H9 (cell line): ENCODE measurements around the gene POFUT1. TPM values are rescaled to one million over a fixed set of nuclear protein-coding genes. Genes with fewer than 3 reads are reported as not detected.

ENCODE experiments used
- DNase-seq: peaks from one replicate; pipeline ENCODE4 v3.0.0-alpha.2; 2017
- H2AFZ ChIP-seq: one replicate; pipeline ENCODE4 v1.6.1; 2013; ENCODE audit warnings: mild to moderate bottlenecking, low read length, control low read depth, moderate library complexity
- H2AK5ac ChIP-seq: 2 replicates; pipeline ENCODE4 v1.6.1; 2013; ENCODE audit warnings: low read length, control low read depth, mixed read lengths; ENCODE audit not compliant: insufficient read length
- H2BK120ac ChIP-seq: one replicate; pipeline ENCODE4 v1.6.1; 2013; ENCODE audit warnings: low read depth, mild to moderate bottlenecking, low read length, control low read depth, inconsistent platforms; ENCODE audit not compliant: poor library complexity, severe bottlenecking
- H2BK12ac ChIP-seq: 2 replicates; pipeline ENCODE4 v1.6.1; 2013; ENCODE audit warnings: low read length, control low read depth, mixed read lengths, low read depth; ENCODE audit not compliant: insufficient read length
- H2BK15ac ChIP-seq: 2 replicates; pipeline ENCODE4 v1.6.1; 2013; ENCODE audit warnings: low read depth, low read length, control low read depth
- H2BK20ac ChIP-seq: one replicate; pipeline ENCODE4 v1.6.1; 2013; ENCODE audit warnings: low read depth, mild to moderate bottlenecking, low read length, control low read depth, inconsistent platforms; ENCODE audit not compliant: poor library complexity, severe bottlenecking
- H2BK5ac ChIP-seq: 2 replicates; pipeline ENCODE4 v1.6.1; 2013; ENCODE audit warnings: low read length, control low read depth, mixed read lengths; ENCODE audit not compliant: insufficient read length
- H3K14ac ChIP-seq: 2 replicates; pipeline ENCODE4 v1.6.1; 2013; ENCODE audit warnings: low read length, control low read depth; ENCODE audit not compliant: insufficient read depth
- H3K18ac ChIP-seq: 2 replicates; pipeline ENCODE4 v1.6.1; 2013; ENCODE audit warnings: low read depth, mild to moderate bottlenecking, mixed read lengths, low read length, control low read depth; ENCODE audit not compliant: insufficient read length
- H3K23ac ChIP-seq: 2 replicates; pipeline ENCODE4 v1.6.1; 2013; ENCODE audit warnings: low read length, control low read depth, mixed read lengths, low read depth; ENCODE audit not compliant: insufficient read length
- H3K23me2 ChIP-seq: 2 replicates; pipeline ENCODE4 v1.6.1; 2013; ENCODE audit warnings: low read depth, mild to moderate bottlenecking, mixed read lengths, low read length, control low read depth; ENCODE audit not compliant: insufficient read length, poor library complexity, severe bottlenecking
- H3K27ac ChIP-seq: 2 replicates; pipeline ENCODE4 v1.5.1; 2013; ENCODE audit warnings: low read length, control low read depth, mixed read lengths, low read depth; ENCODE audit not compliant: insufficient read length
- H3K27me3 ChIP-seq: 2 replicates; pipeline ENCODE4 v1.6.1; 2013; ENCODE audit warnings: low read length, control low read depth, inconsistent platforms; ENCODE audit not compliant: insufficient read depth
- H3K4ac ChIP-seq: 2 replicates; pipeline ENCODE4 v1.6.1; 2013; ENCODE audit warnings: low read depth, mild to moderate bottlenecking, control low read depth, inconsistent platforms, low read length, moderate library complexity
- H3K4me1 ChIP-seq: 2 replicates; pipeline ENCODE4 v1.6.1; 2013; ENCODE audit warnings: low read length, control low read depth, inconsistent platforms; ENCODE audit not compliant: insufficient read depth
- H3K4me2 ChIP-seq: 2 replicates; pipeline ENCODE4 v1.6.1; 2013; ENCODE audit warnings: low read length, control low read depth, mixed read lengths; ENCODE audit not compliant: insufficient read length, insufficient read depth
- H3K56ac ChIP-seq: 2 replicates; pipeline ENCODE4 v1.6.1; 2013; ENCODE audit warnings: low read depth, mild to moderate bottlenecking, mixed read lengths, low read length, control low read depth; ENCODE audit not compliant: insufficient read length
- H3K79me1 ChIP-seq: 2 replicates; pipeline ENCODE4 v1.6.1; 2013; ENCODE audit warnings: low read depth, mild to moderate bottlenecking, moderate library complexity, low read length, control low read depth, inconsistent platforms; ENCODE audit not compliant: insufficient read depth, poor library complexity, severe bottlenecking
- H3K79me2 ChIP-seq: 2 replicates; pipeline ENCODE4 v1.6.1; 2013; ENCODE audit warnings: low read length, control low read depth, inconsistent platforms; ENCODE audit not compliant: insufficient read depth
- H3K9ac ChIP-seq: 2 replicates; pipeline ENCODE4 v1.6.1; 2013; ENCODE audit warnings: low read length, control low read depth, mixed read lengths; ENCODE audit not compliant: insufficient read length; ENCODE audit errors: extremely low read depth
- H3K9me3 ChIP-seq: one replicate; pipeline ENCODE4 v1.6.1; 2013; ENCODE audit warnings: low read depth, low read length, inconsistent platforms; ENCODE audit not compliant: control insufficient read depth
- H3T11ph ChIP-seq: one replicate; pipeline ENCODE4 v1.6.1; 2013; ENCODE audit warnings: mild to moderate bottlenecking, low read length, control low read depth, inconsistent platforms
- H4K20me1 ChIP-seq: one replicate; pipeline ENCODE4 v1.6.1; 2013; ENCODE audit not compliant: control insufficient read depth, insufficient read length, insufficient read depth
- H4K5ac ChIP-seq: 2 replicates; pipeline ENCODE4 v1.6.1; 2013; ENCODE audit warnings: low read depth, mild to moderate bottlenecking, mixed read lengths, low read length, control low read depth; ENCODE audit not compliant: insufficient read length
- H4K8ac ChIP-seq: replicated peaks from 2 replicates; pipeline ENCODE4 v1.6.1; 2013; ENCODE audit warnings: low read length, control low read depth, mixed read lengths, low read depth; ENCODE audit not compliant: insufficient read length
- H4K91ac ChIP-seq: 2 replicates; pipeline ENCODE4 v1.6.1; 2013; ENCODE audit warnings: low read depth, mild to moderate bottlenecking, moderate library complexity, mixed read lengths, low read length, control low read depth; ENCODE audit not compliant: insufficient read length
- H3K27ac Mint-ChIP-seq, 3 experiments: 2 replicates in 2 of 3; 3 replicates in 1 of 3; pipeline ENCODE4 v1.8.0; 2020 to 2021; ENCODE audit warnings: mixed read lengths in 3 of 3, mild to moderate bottlenecking in 1 of 3, moderate library complexity in 1 of 3
- H3K27me3 Mint-ChIP-seq: 2 replicates; pipeline ENCODE4 v1.8.0; 2021; ENCODE audit warnings: low read depth, mild to moderate bottlenecking, moderate library complexity, mixed read lengths
- H3K36me3 Mint-ChIP-seq, 3 experiments: 2 replicates in 2 of 3; 3 replicates in 1 of 3; pipeline ENCODE4 v1.8.0; 2020 to 2021; ENCODE audit warnings: low read depth in 3 of 3, mixed read lengths in 3 of 3; ENCODE audit not compliant: insufficient read depth in 1 of 3
- H3K4me1 Mint-ChIP-seq, 2 experiments: 2 replicates each; pipeline ENCODE4 v1.8.0; 2020; ENCODE audit warnings: mixed read lengths in 2 of 2
- H3K4me3 Mint-ChIP-seq, 2 experiments: 2 replicates in 1 of 2; 3 replicates in 1 of 2; pipeline ENCODE4 v1.8.0; 2020 to 2021; ENCODE audit warnings: mild to moderate bottlenecking in 2 of 2, mixed read lengths in 2 of 2, moderate library complexity in 1 of 2
- H3K9me3 Mint-ChIP-seq, 2 experiments: 2 replicates in 1 of 2; 3 replicates in 1 of 2; pipeline ENCODE4 v1.8.0; 2020; ENCODE audit warnings: mild to moderate bottlenecking in 2 of 2, mixed read lengths in 2 of 2, moderate library complexity in 1 of 2
- WGBS: extraction: QIAGEN DNeasy Blood & Tissue Kit; methylation state at CpG from one replicate; pipeline ENCODE4 v1.1.7; 2013; ENCODE audit warnings: missing lambda C conversion rate, low lambda C conversion rate, mixed read lengths; ENCODE audit not compliant: insufficient read length; ENCODE audit errors: extremely low coverage; 5-methylcytosine and 5-hydroxymethylcytosine counted together
- total RNA-seq: library from RNA; stranded (reverse); gene quantifications from 2 replicates; pipeline ENCODE4 v1.2.1, GENCODE V29; 2021
- TF ChIP-seq, protein P1 (sequence below): fragments of 200-600 bp; sonication (generic); conservative IDR thresholded peaks from 3 replicates; pipeline ENCODE4 v1.8.0; 2021; ENCODE audit warnings: antibody characterized with exemption, mild to moderate bottlenecking

Gene POFUT1
- total RNA-seq, 1 experiment from 2014 or later = 41.2 TPM

GRCh38 chr20:32190616-32191415, 16.9 kb upstream of the POFUT1 start:
- no peak overlapping the region for H4K5ac ChIP-seq
- no peak overlapping the region for H3K23ac ChIP-seq
- no peaks in the 10 kb centered on the region for H3K79me2 ChIP-seq
- no peak overlapping the region for H3K4ac ChIP-seq
- H2BK20ac ChIP-seq = no peak overlapping the region
- H3K9me3 ChIP-seq = no peaks in the 10 kb centered on the region
- peak; percentile 56 for DNase-seq
- H3K27ac ChIP-seq = no peak overlapping the region
- H4K20me1 ChIP-seq = no peaks in the 10 kb centered on the region
- no peak overlapping the region for H2AK5ac ChIP-seq
- H3K4me2 ChIP-seq = peak overlapping the region; percentile 73
- TF ChIP-seq, protein P1, sequence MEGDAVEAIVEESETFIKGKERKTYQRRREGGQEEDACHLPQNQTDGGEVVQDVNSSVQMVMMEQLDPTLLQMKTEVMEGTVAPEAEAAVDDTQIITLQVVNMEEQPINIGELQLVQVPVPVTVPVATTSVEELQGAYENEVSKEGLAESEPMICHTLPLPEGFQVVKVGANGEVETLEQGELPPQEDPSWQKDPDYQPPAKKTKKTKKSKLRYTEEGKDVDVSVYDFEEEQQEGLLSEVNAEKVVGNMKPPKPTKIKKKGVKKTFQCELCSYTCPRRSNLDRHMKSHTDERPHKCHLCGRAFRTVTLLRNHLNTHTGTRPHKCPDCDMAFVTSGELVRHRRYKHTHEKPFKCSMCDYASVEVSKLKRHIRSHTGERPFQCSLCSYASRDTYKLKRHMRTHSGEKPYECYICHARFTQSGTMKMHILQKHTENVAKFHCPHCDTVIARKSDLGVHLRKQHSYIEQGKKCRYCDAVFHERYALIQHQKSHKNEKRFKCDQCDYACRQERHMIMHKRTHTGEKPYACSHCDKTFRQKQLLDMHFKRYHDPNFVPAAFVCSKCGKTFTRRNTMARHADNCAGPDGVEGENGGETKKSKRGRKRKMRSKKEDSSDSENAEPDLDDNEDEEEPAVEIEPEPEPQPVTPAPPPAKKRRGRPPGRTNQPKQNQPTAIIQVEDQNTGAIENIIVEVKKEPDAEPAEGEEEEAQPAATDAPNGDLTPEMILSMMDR = no peak
- H4K8ac ChIP-seq = no peak overlapping the region
- H2BK12ac ChIP-seq = no peak overlapping the region
- peak overlapping the region; percentile 29 for H3K9ac ChIP-seq
- no peak overlapping the region for H3T11ph ChIP-seq
- no peaks in the 10 kb centered on the region for H3K27me3 ChIP-seq
- H3K9me3 Mint-ChIP-seq = no peaks in the 10 kb centered on the region; a peak in 1 of 5 replicates
- peaks cover 16 to 19% of the 10 kb centered on the region in 2 experiments for H3K4me1 Mint-ChIP-seq
- H3K56ac ChIP-seq = no peak overlapping the region
- H2AFZ ChIP-seq = no peak overlapping the region
- WGBS = no CpG with 5 or more reads among the region's 14 CpGs
- no peaks in the 10 kb centered on the region for H3K27me3 Mint-ChIP-seq
- H3K4me1 ChIP-seq = no peaks in the 10 kb centered on the region
- H3K79me1 ChIP-seq = no peaks in the 10 kb centered on the region
- peaks cover 15 to 37% (median 26%) of the 10 kb centered on the region in 3 experiments; a peak in 6 of 7 replicates for H3K36me3 Mint-ChIP-seq
- H2BK120ac ChIP-seq = no peak overlapping the region
- no peak overlapping the region for H2BK5ac ChIP-seq
- peak overlapping the region; percentile 88; the same call in 1 of the 2 replicates for H3K14ac ChIP-seq
- H3K18ac ChIP-seq = peak overlapping the region; percentile 56
- H4K91ac ChIP-seq = no peak overlapping the region
- H3K27ac Mint-ChIP-seq = peak overlapping the region in 2 of 3 experiments; percentile 19 to 44; a peak in 2 of 7 replicates
- no peak overlapping the region for H2BK15ac ChIP-seq
- H3K23me2 ChIP-seq = peaks cover 14% of the 10 kb centered on the region
- peak overlapping the region; percentile 75 to 84 for H3K4me3 Mint-ChIP-seq
